ENCODE results near the gene PEX14.

DNA sequence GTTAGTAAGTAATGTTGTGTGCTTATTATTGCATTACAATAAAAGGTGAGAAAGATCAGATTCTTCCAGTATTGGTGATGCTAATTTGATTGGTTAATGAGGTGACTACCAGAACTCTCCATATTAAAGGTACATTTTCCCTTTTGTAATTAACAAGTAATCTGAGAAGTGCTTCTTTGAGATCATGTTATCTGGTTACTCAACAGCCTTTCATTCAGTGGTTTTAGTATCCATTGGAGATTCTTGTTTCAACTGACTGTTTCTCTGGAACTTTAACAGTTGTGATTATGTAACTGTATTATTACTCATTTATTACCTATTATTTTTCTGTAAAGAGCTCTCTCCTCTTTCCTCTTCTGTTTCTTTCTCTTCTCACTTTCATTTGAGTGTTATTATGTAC, 86.7 kb downstream of the PEX14 start:
- TF ChIP-seq SUZ12 (IDR thresholded peaks at IDR 0.05; ENCODE audit: extremely low read depth, insufficient read depth, insufficient read length) (no peak), YY1 (IDR thresholded peaks at IDR 0.05; ENCODE audit: insufficient read depth, insufficient read length) (no peak), ZNF274 (IDR thresholded peaks at IDR 0.05; ENCODE audit: low read depth, low read length) (no peak)

All from NT2/D1 (cell line).